ENCODE measurements around the gene RALGPS1.

DNA sequence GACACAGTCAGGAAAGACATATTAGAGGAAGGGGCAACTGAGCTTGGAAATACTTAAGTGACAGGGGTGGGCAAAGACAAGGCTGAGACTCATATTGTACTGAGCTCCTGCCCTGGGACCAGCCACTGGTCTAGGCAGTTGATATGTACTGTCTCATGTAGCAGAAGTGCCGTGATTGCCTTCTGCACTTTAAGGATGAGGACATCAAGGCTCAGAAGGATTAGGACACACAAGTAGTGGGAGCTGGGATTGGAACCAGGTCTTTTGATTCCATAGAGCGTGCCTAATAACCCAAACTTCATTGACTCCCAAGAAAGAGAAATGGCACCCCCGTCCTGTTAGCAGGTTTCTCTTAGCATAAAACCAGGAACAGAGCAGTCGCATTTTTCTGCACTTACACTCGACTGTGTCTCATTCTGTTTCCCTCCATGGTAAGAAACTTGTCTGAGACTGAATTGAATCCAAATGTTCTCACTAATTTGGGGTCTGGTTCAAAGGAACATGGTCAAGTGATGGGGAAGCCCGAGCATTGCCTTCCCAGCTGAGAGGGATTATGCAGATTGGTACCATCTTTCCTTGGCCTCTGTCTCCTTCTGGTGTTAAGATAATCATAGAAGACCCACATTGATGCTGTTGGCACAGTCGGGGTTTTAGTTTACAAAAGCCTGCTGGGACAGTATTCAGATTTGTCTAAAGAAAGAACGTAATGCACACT lies 137.5 kb downstream of the RALGPS1 start:
- TF ChIP-seq EZH2phosphoT487 (IDR thresholded peaks at IDR 0.05), result no peak
- TF ChIP-seq, protein P1, sequence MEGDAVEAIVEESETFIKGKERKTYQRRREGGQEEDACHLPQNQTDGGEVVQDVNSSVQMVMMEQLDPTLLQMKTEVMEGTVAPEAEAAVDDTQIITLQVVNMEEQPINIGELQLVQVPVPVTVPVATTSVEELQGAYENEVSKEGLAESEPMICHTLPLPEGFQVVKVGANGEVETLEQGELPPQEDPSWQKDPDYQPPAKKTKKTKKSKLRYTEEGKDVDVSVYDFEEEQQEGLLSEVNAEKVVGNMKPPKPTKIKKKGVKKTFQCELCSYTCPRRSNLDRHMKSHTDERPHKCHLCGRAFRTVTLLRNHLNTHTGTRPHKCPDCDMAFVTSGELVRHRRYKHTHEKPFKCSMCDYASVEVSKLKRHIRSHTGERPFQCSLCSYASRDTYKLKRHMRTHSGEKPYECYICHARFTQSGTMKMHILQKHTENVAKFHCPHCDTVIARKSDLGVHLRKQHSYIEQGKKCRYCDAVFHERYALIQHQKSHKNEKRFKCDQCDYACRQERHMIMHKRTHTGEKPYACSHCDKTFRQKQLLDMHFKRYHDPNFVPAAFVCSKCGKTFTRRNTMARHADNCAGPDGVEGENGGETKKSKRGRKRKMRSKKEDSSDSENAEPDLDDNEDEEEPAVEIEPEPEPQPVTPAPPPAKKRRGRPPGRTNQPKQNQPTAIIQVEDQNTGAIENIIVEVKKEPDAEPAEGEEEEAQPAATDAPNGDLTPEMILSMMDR (IDR thresholded peaks at IDR 0.05), result no peak
